HepG2 (cell line): ENCODE measurements around the gene UQCC5. TPM values are rescaled to one million over a fixed set of nuclear protein-coding genes. Genes with fewer than 3 reads are reported as not detected.

Experiments
- MATR3 ChIP-seq: sonication (generic); formaldehyde crosslinking; IDR thresholded peaks from 2 replicates; pipeline ENCODE4 v1.4.0; 2020; ENCODE audit warnings: missing genetic modification reagents
- MAZ ChIP-seq, 2 experiments: sonication (generic) in 1 of 2; formaldehyde crosslinking in 1 of 2; IDR thresholded peaks; 2 replicates each; pipeline versions ENCODE4 v1.5.0 to v1.6.1; 2012 to 2020; ENCODE audit warnings: low read depth in 2 of 2, mild to moderate bottlenecking in 2 of 2, borderline replicate concordance in 1 of 2, improper control_type of control experiment in 1 of 2, low read length in 1 of 2, missing genetic modification reagents in 1 of 2, moderate library complexity in 1 of 2
- MEIS2 ChIP-seq: sonication (generic); formaldehyde crosslinking; IDR thresholded peaks from 2 replicates; pipeline ENCODE4 v1.9.0; 2021; ENCODE audit warnings: mild to moderate bottlenecking, missing genetic modification reagents
- TEAD2 ChIP-seq: sonication (generic); formaldehyde crosslinking; IDR thresholded peaks from 2 replicates; pipeline ENCODE4 v1.9.0; 2021; ENCODE audit warnings: missing genetic modification reagents
- USF2 ChIP-seq, 2 experiments: sonication (generic) in 1 of 2; formaldehyde crosslinking in 1 of 2; IDR thresholded peaks; 2 replicates each; pipeline versions ENCODE4 v1.5.1 to v1.6.1; 2011 to 2020; ENCODE audit warnings: borderline replicate concordance in 1 of 2, low read depth in 1 of 2, low read length in 1 of 2, mild to moderate bottlenecking in 1 of 2, missing genetic modification reagents in 1 of 2, moderate library complexity in 1 of 2
- YEATS2 ChIP-seq: sonication (generic); formaldehyde crosslinking; IDR thresholded peaks from 2 replicates; pipeline ENCODE4 v1.4.0; 2020; ENCODE audit warnings: missing genetic modification reagents, borderline replicate concordance
- ZBTB40 ChIP-seq, 2 experiments: fragments of 450-650 bp in 1 of 2; sonication (generic) in 1 of 2; formaldehyde crosslinking in 1 of 2; IDR thresholded peaks; 2 replicates each; pipeline versions ENCODE4 v1.6.1 to v1.8.0; 2016 to 2022; ENCODE audit warnings: antibody characterized with exemption in 1 of 2, mild to moderate bottlenecking in 1 of 2, missing genetic modification reagents in 1 of 2
- ZC3H4 ChIP-seq: sonication (generic); formaldehyde crosslinking; IDR thresholded peaks from 2 replicates; pipeline ENCODE4 v1.4.0; 2020; ENCODE audit warnings: missing genetic modification reagents, borderline replicate concordance
- ZNF687 ChIP-seq: sonication (generic); formaldehyde crosslinking; IDR thresholded peaks from 2 replicates; pipeline ENCODE4 v1.5.1; 2020; ENCODE audit warnings: mild to moderate bottlenecking, missing genetic modification reagents, moderate library complexity
- ZNF768 ChIP-seq: sonication (generic); formaldehyde crosslinking; IDR thresholded peaks from 2 replicates; pipeline ENCODE4 v1.4.0; 2020; ENCODE audit warnings: missing genetic modification reagents
- polyA plus RNA-seq, 8 experiments: library from polyadenylated mRNA; depleted of rRNA in 3 of 8; stranded (reverse) in 7 of 8; unstranded in 1 of 8; fragments of >200 nt; fragmentation: Illumina TruSeq in 4 of 8; extraction: Trizol in 4 of 8; gene quantifications; 2 replicates each; pipeline versions ENCODE4 v1.2.1 to v1.2.3, GENCODE V29; 2011 to 2016; ENCODE audit warnings: low read depth in 4 of 8, missing spikeins in 1 of 8, mixed read lengths in 1 of 8; ENCODE audit not compliant: insufficient read depth in 1 of 8
- total RNA-seq, 5 experiments: library from RNA; depleted of rRNA; stranded (reverse); fragments of >200 nt; fragmentation: Illumina TruSeq; extraction: Trizol; gene quantifications; 2 replicates each; pipeline ENCODE4 v1.2.3, GENCODE V29; 2016; ENCODE audit warnings: low read depth in 1 of 5

Gene UQCC5
- total and polyA plus RNA-seq, 2 of the 13 experiments (the other 11 are each of a cell fraction or from before 2014, with no cell fraction given), result 15.4 to 29.5 TPM

- TF ChIP-seq USF2 (IDR thresholded peaks at IDR 0.05; ENCODE audit: low read depth, low read length) (no peak), USF2 (CRISPR knock-in tag; IDR thresholded peaks at IDR 0.05; ENCODE audit: borderline replicate concordance) (no peak; the same call in 1 of the 2 replicates), TEAD2 (CRISPR knock-in tag) (no peak), ZNF768 (CRISPR knock-in tag) (no peak), ZBTB40 (IDR thresholded peaks at IDR 0.05) (no peak), ZBTB40 (CRISPR knock-in tag; IDR thresholded peaks at IDR 0.05) (no peak; the same call in 1 of the 2 replicates), MEIS2 (CRISPR knock-in tag) (0 out of 2 replicates have a peak, but pooled peaks have one; percentile 42), ZC3H4 (CRISPR knock-in tag) (no peak), MAZ (IDR thresholded peaks at IDR 0.05; ENCODE audit: borderline replicate concordance, low read depth, low read length) (no peak), MAZ (CRISPR knock-in tag; IDR thresholded peaks at IDR 0.05; ENCODE audit: low read depth) (peak; percentile 51), YEATS2 (CRISPR knock-in tag) (no peak), ZNF687 (CRISPR knock-in tag) (peak; percentile 89), MATR3 (CRISPR knock-in tag) (no peak)
These were observed 1.9 kb upstream of the UQCC5 start (continued) for GRCh38 chr3:52534281-52535183.
